ENCODE results near the gene MCM3. TPM values are rescaled to one million over a fixed set of nuclear protein-coding genes. Genes with fewer than 3 reads are reported as not detected.

MCM3 gene
- total RNA-seq, 1 experiment from 2014 or later, result 191 TPM

GRCh38 chr6:52262620-52263344 is 21.8 kb downstream of the MCM3 start:
- no peak overlapping the region for H3K9ac ChIP-seq (ENCODE audit: low read length)
- no peaks in the 10 kb centered on the region for H3K27me3 ChIP-seq (ENCODE audit: insufficient read depth, low read length)
- CTCF ChIA-PET, result interaction anchor here (4.5 kb wide), 1 partner anchor 99 kb away, joined by 21 read pairs; no protein-coding TSS in a partner anchor
- RAD21 ChIA-PET (ENCODE audit: low non-redundant PET in 1 of 2, low total read pairs in 2 of 2, uncharacterized antibody in 2 of 2, unreplicated experiment in 2 of 2), result no interaction called here
- POLR2A ChIA-PET, result no interaction called here
- no peak for ATAC-seq
- BruUV-seq (replicated peaks), result no TSS peak
- no peaks in the 10 kb centered on the region for H3K4me1 ChIP-seq (ENCODE audit: control insufficient read depth in 1 of 2, insufficient read depth in 2 of 2, low read length in 2 of 2)
- H3K4me2 ChIP-seq (ENCODE audit: low read length), result no peak overlapping the region
- no peaks in the 10 kb centered on the region for H3K9me3 ChIP-seq (ENCODE audit: control insufficient read depth in 1 of 2, insufficient read depth in 1 of 2, low read depth in 1 of 2, low read length in 2 of 2)
- no peak overlapping the region for H3K27ac ChIP-seq (ENCODE audit: low read depth, low read length)
- H3K4me3 ChIP-seq (replicated peaks in 1 of 2; ENCODE audit: low read depth in 1 of 2, low read length in 2 of 2), result no peak overlapping the region
- no peak for DNase-seq (ENCODE audit: low read depth, low spot score)
- peaks cover 44 to 51% of the 10 kb centered on the region in 2 experiments for H3K36me3 ChIP-seq (ENCODE audit: control insufficient read depth in 1 of 2, insufficient read depth in 2 of 2, low read length in 2 of 2)
- H4K20me1 ChIP-seq (ENCODE audit: insufficient read depth), result peaks cover under 1% of the 10 kb centered on the region; the same call in 1 of the 2 replicates
- no peak overlapping the region for H2AFZ ChIP-seq (ENCODE audit: low read depth, low read length, poor library complexity, severe bottlenecking)
- no peaks in the 10 kb centered on the region for H3K9me2 ChIP-seq (ENCODE audit: insufficient read depth)
- TF ChIP-seq ZNF274 (IDR thresholded peaks at IDR 0.05; ENCODE audit: low read depth, low read length) (no peak), SIN3A (IDR thresholded peaks at IDR 0.05; ENCODE audit: low read depth) (no peak), EZH2 (IDR thresholded peaks at IDR 0.05) (no peak), POLR2A (IDR thresholded peaks at IDR 0.05; ENCODE audit: borderline replicate concordance, extremely low read depth, insufficient read depth, insufficient read length) (no peak), POLR2AphosphoS5 (IDR thresholded peaks at IDR 0.05; ENCODE audit: low read depth, low read length) (no peak)
- intact Hi-C loops (cut with micrococcal nuclease), result loop anchor here (1.0 kb wide), 1 partner anchor 99 kb away; no protein-coding TSS in a partner anchor
- 0 out of 2 replicates have a peak, but pooled peaks cover 2% of the 10 kb centered on the region for H3K79me2 ChIP-seq (ENCODE audit: insufficient read depth, low read length)

- BruUV-seq (replicated peaks), result no TSS peak
- ATAC-seq, result no peak
- TF ChIP-seq ZFX (IDR thresholded peaks at IDR 0.05) (no peak), ATF3 (IDR thresholded peaks at IDR 0.05) (no peak), CEBPB (IDR thresholded peaks at IDR 0.05; ENCODE audit: low read depth) (no peak), REST (IDR thresholded peaks at IDR 0.05; ENCODE audit: low read depth) (no peak), SIN3A (IDR thresholded peaks at IDR 0.05; ENCODE audit: low read depth) (no peak), RAD21 (IDR thresholded peaks at IDR 0.05; ENCODE audit: low read depth) (no peak), SRF (IDR thresholded peaks at IDR 0.05; ENCODE audit: low read depth) (no peak), EZH2 (IDR thresholded peaks at IDR 0.05) (no peak), EGR1 (IDR thresholded peaks at IDR 0.05; ENCODE audit: low read depth) (no peak), POLR2A (IDR thresholded peaks at IDR 0.05; ENCODE audit: borderline replicate concordance, extremely low read depth, insufficient read depth, insufficient read length) (no peak), CBX3 (IDR thresholded peaks at IDR 0.05; ENCODE audit: low read depth) (no peak), YY1 (IDR thresholded peaks at IDR 0.05; ENCODE audit: extremely low read depth, insufficient replicate concordance, low read depth, low read length) (no peak), MAX (IDR thresholded peaks at IDR 0.05) (no peak), ELF1 (IDR thresholded peaks at IDR 0.05; ENCODE audit: borderline replicate concordance, low read depth) (no peak)
Measured at GRCh38 chr6:52261229-52261628, 23.3 kb downstream of the MCM3 start.

More at GRCh38 chr6:52261229-52261628, 23.3 kb downstream of the MCM3 start:
- no peaks in the 10 kb centered on the region for H3K4me1 ChIP-seq (ENCODE audit: control insufficient read depth in 1 of 2, insufficient read depth in 2 of 2, low read length in 2 of 2)
- intact Hi-C loops (cut with micrococcal nuclease), result no loop called here
- H3K27ac ChIP-seq (ENCODE audit: low read depth, low read length), result no peak overlapping the region
- H3K9me2 ChIP-seq (ENCODE audit: insufficient read depth), result no peaks in the 10 kb centered on the region
- no peaks in the 10 kb centered on the region for H3K9me3 ChIP-seq (ENCODE audit: control insufficient read depth in 1 of 2, insufficient read depth in 1 of 2, low read depth in 1 of 2, low read length in 2 of 2)
- POLR2A ChIA-PET, result no interaction called here
- RAD21 ChIA-PET (ENCODE audit: low non-redundant PET in 1 of 2, low total read pairs in 2 of 2, uncharacterized antibody in 2 of 2, unreplicated experiment in 2 of 2), result no interaction called here
- H3K36me3 ChIP-seq (ENCODE audit: control insufficient read depth in 1 of 2, insufficient read depth in 2 of 2, low read length in 2 of 2), result peaks cover 32 to 42% of the 10 kb centered on the region in 2 experiments
- no peak overlapping the region for H2AFZ ChIP-seq (ENCODE audit: low read depth, low read length, poor library complexity, severe bottlenecking)
- H4K20me1 ChIP-seq (ENCODE audit: insufficient read depth), result no peaks in the 10 kb centered on the region
- no peaks in the 10 kb centered on the region for H3K27me3 ChIP-seq (ENCODE audit: insufficient read depth, low read length)
- no peak for DNase-seq (ENCODE audit: low read depth, low spot score)
- H3K9ac ChIP-seq (ENCODE audit: low read length), result no peak overlapping the region
- CTCF ChIA-PET, result interaction anchor here (0.6 to 4.5 kb wide), 2 partner anchors 98 to 139 kb away, joined by 3 to 21 read pairs; no protein-coding TSS in a partner anchor
- no peak overlapping the region for H3K4me2 ChIP-seq (ENCODE audit: low read length)
- H3K79me2 ChIP-seq (ENCODE audit: insufficient read depth, low read length), result no peaks in the 10 kb centered on the region
- no peak overlapping the region for H3K4me3 ChIP-seq (replicated peaks in 1 of 2; ENCODE audit: low read depth in 1 of 2, low read length in 2 of 2)
